ENCODE data around the gene AIFM1.

The AIFM1 gene

DNA sequence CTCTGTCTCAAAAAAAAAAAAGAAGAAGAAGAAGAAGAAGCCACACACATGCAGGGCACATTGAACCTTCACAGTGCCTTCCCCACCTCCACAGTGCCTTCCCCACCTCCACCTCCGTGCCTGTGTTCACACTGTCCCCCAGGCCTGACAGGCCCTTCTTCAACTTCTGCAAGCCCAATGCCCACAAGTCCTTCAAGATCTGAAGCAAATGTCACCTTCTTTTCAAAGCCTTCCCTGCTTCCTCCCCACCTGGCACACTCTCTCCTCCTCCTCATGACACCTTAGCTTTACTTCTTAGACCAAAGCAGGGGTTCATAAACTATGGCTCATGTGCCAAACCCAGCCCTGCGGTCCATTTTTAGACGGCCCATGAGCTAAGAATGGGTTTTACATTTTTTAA, 75.3 kb downstream of the AIFM1 start:
- no peak for DNase-seq

DNA sequence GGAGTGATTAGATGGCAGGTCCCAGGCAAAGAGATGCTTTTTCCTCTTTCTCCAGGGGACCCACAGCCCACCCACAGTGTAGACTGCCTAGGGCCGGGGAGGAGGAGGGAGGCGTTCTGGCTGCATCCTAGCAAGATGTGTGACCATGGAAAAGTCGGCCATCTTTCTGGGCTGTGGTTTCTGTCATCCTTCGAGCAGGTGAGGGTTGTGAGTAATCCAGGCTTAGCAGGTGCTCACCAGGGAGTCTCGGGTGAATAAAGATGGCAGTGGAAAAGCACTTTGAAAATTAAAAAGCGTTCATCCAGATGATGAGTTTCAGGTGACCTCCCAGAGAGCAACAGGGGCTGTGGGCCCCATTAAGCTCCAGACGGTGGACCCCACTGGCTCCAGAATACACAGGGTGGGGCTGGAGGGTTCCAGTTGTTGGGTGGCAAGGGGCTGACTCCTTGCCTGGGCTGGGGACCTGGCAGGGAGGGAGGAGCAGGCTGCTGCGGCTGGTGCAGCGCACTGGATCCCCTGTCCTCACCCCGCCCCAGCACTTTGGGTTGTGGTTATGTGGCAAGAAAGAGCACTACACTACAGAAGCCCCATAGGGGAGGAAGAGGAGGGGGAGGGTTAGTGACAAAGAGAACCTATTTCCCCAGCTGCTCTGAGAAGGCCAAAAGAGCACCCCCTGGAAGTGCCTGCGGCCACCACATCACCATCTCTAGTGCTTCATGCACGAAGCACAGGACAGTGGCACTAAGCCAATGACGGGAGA, 79.0 kb downstream of the AIFM1 start:
- DNase-seq, result no peak

DNA sequence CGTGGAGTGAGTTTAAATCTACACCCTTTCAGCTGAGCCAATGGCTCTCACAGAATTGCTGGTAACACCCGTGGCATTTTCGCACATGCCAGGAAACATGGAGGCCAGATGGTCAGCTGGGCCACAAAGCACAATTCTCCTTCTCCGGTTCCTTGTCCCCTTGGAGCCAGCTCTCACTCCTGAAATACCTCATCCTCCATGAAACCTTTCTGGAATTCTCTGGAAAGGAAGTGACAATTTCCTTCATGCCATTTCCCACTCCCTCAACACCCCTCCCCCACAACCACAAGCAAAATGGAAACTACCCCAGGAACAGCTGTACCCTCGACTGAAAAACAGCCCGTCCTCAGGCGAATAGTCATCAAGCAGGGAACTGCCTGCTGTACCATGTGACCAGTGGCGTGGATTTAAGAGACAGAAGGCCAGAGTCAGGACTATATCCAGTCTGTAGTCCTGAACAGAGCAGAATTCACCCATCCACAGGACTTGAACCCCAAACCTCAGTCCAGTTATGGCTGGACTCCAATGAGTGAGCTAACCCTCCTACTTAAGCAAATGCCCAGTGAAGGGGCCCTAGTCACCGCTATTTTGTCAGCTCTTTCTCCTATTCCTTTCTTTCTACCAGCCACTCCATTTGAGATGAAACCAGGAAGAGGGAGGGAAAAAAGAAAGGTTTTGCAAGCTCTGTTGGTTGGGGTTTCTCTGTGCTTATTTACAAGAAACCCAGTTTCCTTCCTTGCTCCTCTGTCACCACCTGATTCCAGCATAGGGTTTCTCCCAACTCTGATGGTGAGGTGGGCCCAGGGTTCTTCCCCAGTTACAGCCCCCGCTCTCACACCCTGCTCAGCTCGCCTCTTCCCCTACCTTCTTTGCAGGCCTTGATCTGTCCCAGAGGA, 79.8 kb downstream of the AIFM1 start:
- no peak for DNase-seq

DNA sequence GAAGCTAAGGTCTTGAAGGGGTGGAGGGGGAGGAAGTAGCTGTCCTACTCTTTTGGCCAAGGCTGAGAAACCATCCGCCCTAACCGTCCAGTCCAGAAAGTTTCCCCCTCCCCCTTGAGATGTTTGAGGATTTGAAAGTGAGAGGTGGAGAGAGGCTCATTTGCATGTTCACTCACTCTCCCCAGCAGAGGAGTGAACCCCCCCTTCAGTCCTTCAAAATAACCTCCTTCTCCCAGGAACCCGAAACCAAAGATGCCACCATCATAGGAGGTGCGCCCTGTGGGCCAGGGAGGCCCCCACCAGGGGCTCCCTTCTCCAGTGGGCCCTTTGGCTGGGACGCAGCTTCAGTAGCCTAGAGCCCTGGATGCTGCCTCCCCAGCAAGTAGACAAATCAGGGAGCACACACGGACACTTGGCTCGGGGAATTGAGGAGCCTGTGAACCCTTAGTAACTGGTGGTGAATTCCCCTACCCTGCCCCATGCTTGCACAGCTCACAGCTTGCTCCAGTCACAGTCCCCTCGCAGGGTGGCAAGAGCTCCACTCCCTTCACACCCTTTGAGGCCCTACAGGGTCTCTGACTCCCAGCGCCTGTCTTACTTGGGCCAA, 80.9 kb downstream of the AIFM1 start:
- no peak for DNase-seq

DNA sequence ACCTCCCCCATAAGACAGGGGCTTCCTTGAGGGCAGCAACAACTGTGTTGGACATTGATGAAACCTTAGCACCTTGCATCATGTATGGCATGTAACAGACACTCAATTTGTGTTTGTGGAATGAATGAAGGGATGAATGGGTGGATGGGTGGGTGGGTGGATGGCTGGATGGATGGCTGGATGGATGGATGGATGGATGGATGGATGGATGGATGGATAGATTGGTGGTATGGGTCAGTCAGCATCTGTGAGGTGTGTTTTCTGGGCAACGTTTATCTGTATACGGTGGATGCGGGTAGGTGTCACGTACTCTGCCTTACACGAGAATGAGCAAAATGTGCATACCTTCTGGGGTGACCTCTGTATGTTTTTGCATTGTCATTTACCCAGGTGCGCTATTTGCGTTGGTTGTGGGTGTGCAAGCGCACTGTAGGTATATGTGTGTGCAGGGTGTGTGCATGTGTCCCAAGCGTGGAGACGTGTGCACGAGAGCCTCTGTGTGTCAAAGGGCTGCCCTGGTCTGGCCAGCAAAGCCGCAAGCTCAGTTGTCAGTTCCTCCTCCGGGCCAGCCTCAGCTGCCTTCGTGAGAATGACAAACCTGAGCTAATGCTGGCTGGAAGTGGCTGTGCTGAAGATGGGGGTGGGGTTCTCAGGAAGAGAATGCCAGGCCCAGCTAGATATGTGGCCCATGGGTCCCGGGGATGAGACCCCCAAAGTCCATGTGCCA, 81.8 kb downstream of the AIFM1 start:
- DNase-seq, result no peak

DNA sequence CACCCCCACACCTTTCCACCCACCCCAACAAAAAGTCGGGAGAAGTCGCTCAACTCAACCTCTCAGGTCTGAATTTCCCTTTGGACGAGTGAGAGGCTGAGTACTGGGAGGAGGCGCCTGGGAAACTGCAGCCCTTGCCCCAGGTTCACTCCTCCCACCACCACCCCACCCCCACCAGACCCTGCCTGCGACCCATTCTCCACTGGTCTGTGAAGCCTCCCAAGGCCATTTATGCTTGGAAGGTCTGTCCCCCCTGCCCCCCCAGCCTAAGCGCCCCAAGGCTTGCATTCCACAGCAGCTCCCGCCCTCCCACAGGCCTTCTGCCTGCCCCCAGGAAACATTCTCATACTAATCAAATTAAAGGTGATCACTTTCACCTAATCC, 82.5 kb downstream of the AIFM1 start:
- no peak for DNase-seq

DNA sequence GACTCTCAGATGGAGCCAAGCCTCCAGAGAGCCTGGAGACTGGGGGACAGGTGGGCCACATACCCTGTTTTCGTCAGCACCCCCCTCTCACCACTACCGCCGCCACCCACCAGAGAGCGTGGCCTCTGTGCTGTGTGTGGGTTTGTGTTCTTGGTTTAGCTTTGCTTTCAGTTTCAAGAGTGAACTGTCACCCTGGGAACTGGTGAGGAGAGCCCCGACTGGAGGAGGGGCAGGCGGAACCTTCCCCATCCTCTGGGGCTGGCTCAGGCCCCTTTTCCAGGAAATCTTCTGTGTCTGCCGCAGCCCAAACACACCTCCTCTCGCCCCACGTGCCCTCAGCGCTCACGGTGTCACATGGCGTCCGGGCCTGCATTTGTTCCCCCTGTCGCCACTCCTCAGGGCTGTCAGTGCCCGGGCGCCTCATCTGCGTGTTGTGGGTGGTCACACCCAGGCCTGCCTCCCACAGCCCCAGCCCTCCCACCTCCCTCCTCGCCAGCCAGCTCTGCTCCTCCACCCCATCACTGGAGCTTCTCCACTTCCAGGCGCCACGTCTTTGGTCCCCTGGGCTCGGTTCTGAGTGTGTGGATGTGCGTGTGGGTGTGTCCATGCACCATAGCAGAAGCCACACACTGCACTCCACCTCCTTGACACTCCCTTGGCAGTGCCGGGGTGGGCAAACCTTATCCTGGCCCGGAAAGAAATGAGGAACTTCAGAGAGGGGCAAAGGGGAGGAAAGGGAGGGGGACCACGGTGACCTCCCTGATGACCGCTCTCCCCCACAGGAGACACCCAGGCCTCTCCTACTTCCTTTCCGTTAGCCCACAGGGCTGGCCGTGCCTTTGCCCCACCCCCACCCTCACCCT, 83.2 kb downstream of the AIFM1 start:
- DNase-seq, result no peak

DNA sequence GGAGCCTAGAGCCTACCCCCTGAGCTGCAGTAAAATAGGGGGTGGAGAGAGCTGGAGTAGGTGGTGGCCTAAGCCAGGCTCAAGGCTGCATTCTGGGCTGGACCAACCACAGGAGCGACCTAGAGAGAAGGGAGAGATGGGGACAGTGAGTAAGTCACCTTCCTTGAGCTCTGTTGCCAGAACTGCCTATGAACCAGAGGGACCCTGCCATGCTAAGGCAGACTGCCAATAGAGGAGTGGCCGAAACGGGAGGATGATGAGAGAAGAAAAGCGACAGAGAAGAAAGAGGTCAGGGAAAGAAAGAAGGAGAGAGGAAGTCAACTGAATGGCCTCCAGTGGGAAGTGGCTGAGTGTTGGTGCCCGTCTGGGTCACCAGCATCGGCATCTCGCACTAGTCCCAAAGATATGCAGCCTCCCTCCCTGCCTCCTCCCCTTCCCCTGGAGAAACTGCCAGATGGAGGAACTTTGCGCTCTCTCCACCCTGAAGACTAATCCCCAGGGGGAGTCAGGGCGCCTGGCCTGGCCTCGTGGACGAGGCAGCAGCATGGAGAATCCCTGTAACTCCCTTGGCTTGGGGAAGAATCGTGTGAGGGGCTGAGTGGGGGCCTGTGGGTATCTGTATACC, 84.1 kb downstream of the AIFM1 start:
- DNase-seq, result no peak

DNA sequence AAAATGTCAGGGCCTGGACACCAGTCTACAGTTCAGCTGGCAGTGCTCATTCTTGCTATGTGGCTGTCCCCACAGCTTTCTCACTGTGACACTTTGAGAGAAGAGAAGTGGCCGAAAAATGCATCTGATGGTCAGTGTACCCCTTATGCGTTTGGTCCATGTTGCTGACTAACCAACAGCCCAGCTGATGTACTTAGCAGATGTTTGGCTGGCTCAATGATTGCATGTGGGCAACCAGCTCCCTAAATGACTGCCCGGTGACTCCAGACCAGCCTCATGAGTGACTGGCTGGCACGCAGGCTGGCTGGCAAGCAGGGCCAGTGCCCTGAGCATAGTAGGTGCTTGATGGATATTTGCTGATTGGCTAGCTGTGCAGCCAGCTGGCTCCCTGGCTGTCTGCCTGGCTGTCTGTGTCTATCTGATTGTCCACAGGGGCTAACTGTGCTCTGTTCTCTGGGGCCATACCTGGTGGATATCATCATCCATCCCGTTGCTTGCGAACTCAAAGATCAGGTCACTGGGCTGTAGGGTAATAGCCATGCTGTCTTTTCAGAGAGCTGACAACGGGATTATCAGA, 84.8 kb downstream of the AIFM1 start:
- DNase-seq, result no peak

DNA sequence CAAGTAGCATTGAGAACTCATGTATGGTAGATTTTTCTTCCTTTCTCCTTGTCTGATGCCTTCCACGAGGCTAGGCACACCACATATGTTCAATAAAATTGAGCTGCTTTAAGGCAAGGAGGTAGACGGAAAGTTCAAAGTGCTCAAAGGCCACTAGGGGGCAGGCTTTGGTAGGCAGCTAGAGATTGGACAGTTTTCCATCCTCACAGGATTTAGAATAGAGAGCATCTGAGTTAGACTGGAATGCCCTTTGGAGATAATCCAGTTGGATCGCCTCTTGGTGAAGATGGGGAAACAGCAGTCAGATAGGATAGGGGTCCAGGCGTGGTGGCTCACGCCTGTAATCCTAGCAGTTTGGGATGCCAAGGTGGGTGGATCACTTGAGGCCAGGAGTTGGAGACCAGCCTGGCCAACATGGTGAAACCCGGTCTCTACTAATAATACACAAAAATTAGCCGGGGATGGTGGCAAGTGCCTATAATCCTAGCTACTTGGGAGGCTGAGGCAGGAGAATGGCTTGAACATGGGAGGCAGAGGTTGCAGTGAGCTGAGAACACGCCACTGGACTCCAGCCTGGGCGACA, 85.7 kb downstream of the AIFM1 start:
- DNase-seq, result peak; percentile 30
